Activated CD4-positive, alpha-beta memory T cell treated with anti-CD3 and anti-CD28 coated beads, Interleukin-2, amount 10 ng/mL, durations not matched to agents 7 days and 5 days (primary cell): ENCODE results near the gene DENND4B. TPM values are rescaled to one million over a fixed set of nuclear protein-coding genes. Genes with fewer than 3 reads are reported as not detected.
A peak's percentile ranks its signal among the peaks of the same experiment; 100 is the strongest.
"Not testable (repeated sequence)": the region's sequence is repeated elsewhere in the genome, so short reads cannot be mapped to it uniquely, and the experiment has no call there.

Experiments used
- CTCF ChIA-PET: fragments of 350-600 bp; sonication (Branson Sonifier 250); formaldehyde crosslinking; loops from one replicate; lab custom pipeline; 2021; ENCODE audit warnings: antibody characterized with exemption, inconsistent platforms; lab: Charles Lee
- POLR2A ChIA-PET: fragments of 350-600 bp; sonication (Branson Sonifier 250); formaldehyde crosslinking; loops from one replicate; lab custom pipeline; 2021; ENCODE audit warnings: antibody characterized with exemption; lab: Charles Lee
- DNase-seq: peaks from one replicate; pipeline ENCODE4 v3.0.0-alpha.2; 2020
- H3K27ac Mint-ChIP-seq: one replicate; pipeline ENCODE4 v1.8.0; 2021; ENCODE audit warnings: mild to moderate bottlenecking, mixed read lengths
- H3K27me3 Mint-ChIP-seq: one replicate; pipeline ENCODE4 v1.8.0; 2021; ENCODE audit warnings: mixed read lengths
- H3K36me3 Mint-ChIP-seq: one replicate; pipeline ENCODE4 v1.8.0; 2021; ENCODE audit warnings: low read depth, mixed read lengths
- H3K4me1 Mint-ChIP-seq: one replicate; pipeline ENCODE4 v1.8.0; 2021; ENCODE audit warnings: mixed read lengths
- H3K4me3 Mint-ChIP-seq: one replicate; pipeline ENCODE4 v1.8.0; 2021; ENCODE audit warnings: mild to moderate bottlenecking, mixed read lengths
- H3K9me3 Mint-ChIP-seq: one replicate; pipeline ENCODE4 v1.8.0; 2021; ENCODE audit warnings: mixed read lengths
- total RNA-seq, 2 experiments: library from RNA; stranded (reverse); gene quantifications; one replicate each; pipeline ENCODE4 v1.2.3, GENCODE V29; 2021

The DENND4B gene
- total RNA-seq, 2 experiments from 2014 or later: 159 to 166 TPM

- H3K4me3 Mint-ChIP-seq, H3K27me3 Mint-ChIP-seq, CTCF ChIA-PET, DNase-seq, H3K9me3 Mint-ChIP-seq, H3K27ac Mint-ChIP-seq, H3K36me3 Mint-ChIP-seq: not testable (repeated sequence)
- peaks cover 33% of the 10 kb centered on the region for H3K4me1 Mint-ChIP-seq
- POLR2A ChIA-PET: interaction anchor here (7.4 kb wide), 1 partner anchor 9 kb away, joined by 81 read pairs; the partner anchor contains the start of gene RPS27
Observed at GRCh38 chr1:153981735-153982134, 35.2 kb upstream of the DENND4B start.

DNA sequence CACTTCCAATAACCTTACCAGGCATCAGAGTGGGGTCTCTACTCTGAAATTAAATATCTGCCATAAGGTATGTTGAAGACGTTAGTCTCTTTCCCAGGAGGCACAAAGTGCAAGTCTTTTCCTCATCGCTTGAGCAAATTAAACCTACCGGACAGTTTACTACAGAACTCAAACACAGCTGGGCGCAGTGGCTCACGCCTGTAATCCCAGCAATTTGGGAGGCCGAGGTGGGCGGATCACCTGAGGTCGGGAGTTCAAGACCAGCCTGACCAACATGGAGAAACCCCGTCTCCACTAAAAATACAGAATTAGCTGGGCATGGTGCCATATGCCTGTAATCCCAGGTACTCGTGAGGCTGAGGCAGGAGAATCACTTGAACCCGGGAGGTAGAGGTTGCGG, 32.6 kb upstream of the DENND4B start:
- peaks cover 37% of the 10 kb centered on the region for H3K4me1 Mint-ChIP-seq
- ChIA-PET CTCF (interaction anchor here (2.4 to 5.0 kb wide), 4 partner anchors 8 to 33 kb away, joined by 11 to 48 read pairs (median 30); partner anchors contain the start of genes CREB3L4, DENND4B, RAB13 and SLC39A1), POLR2A (interaction anchor here (2.8 to 7.4 kb wide), 7 partner anchors 7 to 58 kb away, joined by 31 to 118 read pairs (median 53); partner anchors contain the start of genes CREB3L4, CRTC2, DENND4B and GATAD2B)
- peaks cover 27% of the 10 kb centered on the region for H3K36me3 Mint-ChIP-seq
- H3K27ac Mint-ChIP-seq: peak overlapping the region; percentile 1
- peak overlapping the region; percentile 97 for H3K4me3 Mint-ChIP-seq
- not testable (repeated sequence) for DNase-seq, H3K9me3 Mint-ChIP-seq, H3K27me3 Mint-ChIP-seq

GRCh38 chr1:153978274-153978909, 31.9 kb upstream of the DENND4B start:
- Mint-ChIP-seq H3K4me1 (peaks cover 41% of the 10 kb centered on the region), H3K27ac (peak overlapping the region; percentile 79), H3K36me3 (peaks cover 34% of the 10 kb centered on the region), H3K4me3 (peak overlapping the region; percentile 97), H3K9me3 (no peaks in the 10 kb centered on the region), H3K27me3 (no peaks in the 10 kb centered on the region)
- ChIA-PET POLR2A (interaction anchor here (1.0 to 7.4 kb wide), 21 partner anchors 8 to 433 kb away, joined by 3 to 118 read pairs (median 6); partner anchors contain the start of genes CHTOP, CREB3L4, CRTC2 and DENND4B), CTCF (interaction anchor here (0.9 to 5.0 kb wide), 8 partner anchors 8 to 181 kb away, joined by 3 to 48 read pairs (median 14); partner anchors contain the start of genes CREB3L4, DENND4B, RAB13 and RPS27)
- no peak for DNase-seq

GRCh38 chr1:153977250-153978240, 31.0 kb upstream of the DENND4B start, which contains the start of gene JTB:
Gene JTB, minus strand, starts transcription at chr1:153977674. Its CDS starts 422 bp downstream, at chr1:153977252.
- H3K27ac Mint-ChIP-seq: peak within 1 kb of the TSS; percentile 89
- POLR2A ChIA-PET: interaction anchor here (0.6 to 7.4 kb wide), 29 partner anchors 8 to 432 kb away, joined by 3 to 118 read pairs (median 4); partner anchors contain the start of genes CHTOP, CREB3L4, CRTC2 and DENND4B
- H3K9me3 Mint-ChIP-seq: no peaks in the 10 kb centered on the region
- peaks cover 42% of the 10 kb centered on the region for H3K36me3 Mint-ChIP-seq
- H3K27me3 Mint-ChIP-seq: no peaks in the 10 kb centered on the region
- CTCF ChIA-PET: interaction anchor here (0.6 to 5.0 kb wide), 9 partner anchors 8 to 269 kb away, joined by 3 to 48 read pairs (median 11); partner anchors contain the start of genes CREB3L4, DENND4B, RAB13 and RPS27
- peak within 1 kb of the TSS; percentile 97 for H3K4me3 Mint-ChIP-seq
- peaks cover 49% of the 10 kb centered on the region for H3K4me1 Mint-ChIP-seq
- peak; percentile 89 for DNase-seq

DNA sequence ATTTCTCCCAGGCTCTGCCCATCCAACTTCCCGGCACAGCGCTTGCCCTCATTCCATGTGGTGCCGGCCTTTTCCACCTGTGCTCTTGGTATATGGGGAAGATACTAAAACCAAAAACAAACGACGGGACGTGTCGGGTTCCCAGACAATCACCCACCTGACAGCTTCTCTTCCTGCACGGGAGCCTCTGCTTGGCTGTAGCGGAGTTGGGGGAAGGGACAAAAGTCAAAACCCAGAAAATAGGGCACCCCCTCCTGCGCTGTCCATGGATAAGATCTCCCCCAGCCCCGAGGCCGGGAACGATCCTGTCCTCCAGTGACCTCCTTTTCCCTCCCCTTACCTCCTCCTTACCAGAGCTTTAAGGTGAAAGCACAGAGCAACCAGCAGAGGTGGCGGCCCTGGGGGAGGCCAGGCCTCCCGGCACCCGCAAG, 30.3 kb upstream of the DENND4B start:
- Mint-ChIP-seq H3K4me3 (peak overlapping the region; percentile 97), H3K27me3 (no peaks in the 10 kb centered on the region), H3K36me3 (peaks cover 48% of the 10 kb centered on the region), H3K4me1 (peaks cover 56% of the 10 kb centered on the region), H3K27ac (peak overlapping the region; percentile 89), H3K9me3 (no peaks in the 10 kb centered on the region)
- no peak for DNase-seq
- CTCF ChIA-PET: interaction anchor here (0.9 to 5.0 kb wide), 7 partner anchors 8 to 180 kb away, joined by 3 to 48 read pairs (median 16); partner anchors contain the start of genes CREB3L4, DENND4B, RAB13 and RPS27
- POLR2A ChIA-PET: interaction anchor here (0.8 to 7.4 kb wide), 22 partner anchors 8 to 432 kb away, joined by 3 to 118 read pairs (median 6); partner anchors contain the start of genes CREB3L4, CRTC2, DENND4B and GATAD2B

DNA sequence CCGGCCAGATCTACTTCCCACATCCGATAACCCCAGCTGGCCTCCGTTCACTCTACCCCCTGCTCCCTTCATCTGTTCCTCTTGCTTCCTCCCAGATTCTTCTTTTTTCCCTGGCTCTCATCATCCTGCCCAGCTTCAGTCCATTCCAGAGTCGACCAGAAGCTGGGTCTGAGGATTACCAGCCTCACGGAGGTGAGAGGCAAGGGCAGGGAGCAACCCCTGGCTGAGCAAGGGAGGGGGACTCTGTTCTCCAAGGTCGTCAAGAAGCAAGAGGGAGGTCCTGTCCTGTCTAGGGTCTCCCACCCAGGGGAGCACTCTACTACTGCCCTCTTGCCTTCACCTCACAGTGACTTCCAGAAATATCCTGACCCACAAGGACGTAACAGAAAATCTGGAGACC, 27.0 kb upstream of the DENND4B start:
- no peaks in the 10 kb centered on the region for H3K9me3 Mint-ChIP-seq
- ChIA-PET POLR2A (interaction anchor here (4.1 to 7.0 kb wide), 3 partner anchors 10 to 52 kb away, joined by 24 to 82 read pairs (median 53); partner anchors contain the start of genes DENND4B, GATAD2B and SLC39A1), CTCF (interaction anchor here (1.8 kb wide), 1 partner anchor 13 kb away, joined by 6 read pairs; the partner anchor contains the start of gene RAB13)
- no peak for DNase-seq
- H3K36me3 Mint-ChIP-seq: peaks cover 48% of the 10 kb centered on the region
- H3K27me3 Mint-ChIP-seq: no peaks in the 10 kb centered on the region
- H3K4me1 Mint-ChIP-seq: peaks cover 66% of the 10 kb centered on the region
- H3K27ac Mint-ChIP-seq: no peak overlapping the region
- H3K4me3 Mint-ChIP-seq: no peak overlapping the region

GRCh38 chr1:153973071-153973470, 26.6 kb upstream of the DENND4B start:
- POLR2A ChIA-PET: interaction anchor here (2.3 to 7.0 kb wide), 3 partner anchors 10 to 28 kb away, joined by 7 to 82 read pairs (median 24); partner anchors contain the start of genes DENND4B, RPS27 and SLC39A1
- Mint-ChIP-seq H3K36me3 (peaks cover 48% of the 10 kb centered on the region), H3K27me3 (no peaks in the 10 kb centered on the region), H3K27ac (no peak overlapping the region), H3K4me1 (peaks cover 63% of the 10 kb centered on the region), H3K4me3 (no peak overlapping the region), H3K9me3 (no peaks in the 10 kb centered on the region)
- DNase-seq: no peak
- CTCF ChIA-PET: interaction anchor here (1.0 to 1.8 kb wide), 2 partner anchors 10 to 13 kb away, joined by 3 to 6 read pairs; partner anchors contain the start of genes RAB13 and SLC39A1

- Mint-ChIP-seq H3K27ac (no peak overlapping the region), H3K36me3 (peaks cover 40% of the 10 kb centered on the region), H3K9me3 (no peaks in the 10 kb centered on the region), H3K4me3 (no peak overlapping the region), H3K4me1 (peaks cover 67% of the 10 kb centered on the region), H3K27me3 (no peaks in the 10 kb centered on the region)
- POLR2A ChIA-PET: interaction anchor here (1.3 to 1.4 kb wide), 2 partner anchors 7 to 26 kb away, joined by 3 to 4 read pairs; partner anchors contain the start of gene SLC39A1
- no peak for DNase-seq
- CTCF ChIA-PET: no interaction called here
Observed at GRCh38 chr1:153970346-153970745, 23.8 kb upstream of the DENND4B start.

DNA sequence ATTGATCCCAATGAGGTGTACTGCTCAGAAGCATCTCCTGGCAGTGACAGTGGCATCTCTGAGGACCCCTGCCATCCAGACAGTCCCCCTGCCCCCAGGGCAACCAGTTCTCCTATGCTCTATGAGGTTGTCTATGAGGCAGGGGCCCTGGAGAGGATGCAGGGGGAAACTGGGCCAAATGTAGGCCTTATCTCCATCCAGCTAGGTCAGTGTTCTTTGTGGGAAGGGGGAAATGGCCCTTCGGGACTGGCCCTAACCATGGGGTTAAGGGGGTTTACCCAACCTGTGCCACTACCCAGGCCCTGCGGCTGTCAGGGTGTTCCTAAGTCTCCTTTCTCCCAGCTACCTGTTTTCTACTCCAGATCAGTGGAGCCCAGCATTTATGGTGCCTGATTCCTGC, 22.5 kb upstream of the DENND4B start:
- DNase-seq: no peak
- ChIA-PET POLR2A (interaction anchor here (1.0 to 4.7 kb wide), 5 partner anchors 8 to 47 kb away, joined by 4 to 97 read pairs (median 40); partner anchors contain the start of genes DENND4B, GATAD2B, JTB and RAB13), CTCF (interaction anchor here (0.8 to 1.0 kb wide), 2 partner anchors 9 to 22 kb away, joined by 3 to 4 read pairs; partner anchors contain the start of genes DENND4B and JTB)
- Mint-ChIP-seq H3K4me3 (no peak overlapping the region), H3K36me3 (peaks cover 29% of the 10 kb centered on the region), H3K27ac (no peak overlapping the region), H3K9me3 (no peaks in the 10 kb centered on the region), H3K27me3 (no peaks in the 10 kb centered on the region), H3K4me1 (peaks cover 64% of the 10 kb centered on the region)

GRCh38 chr1:153968408-153968807, 21.9 kb upstream of the DENND4B start:
- H3K9me3 Mint-ChIP-seq: no peaks in the 10 kb centered on the region
- no peaks in the 10 kb centered on the region for H3K27me3 Mint-ChIP-seq
- no peak for DNase-seq
- ChIA-PET POLR2A (interaction anchor here (1.4 to 4.7 kb wide), 7 partner anchors 8 to 297 kb away, joined by 5 to 118 read pairs (median 51); partner anchors contain the start of genes CRTC2, DENND4B, GATAD2B and ILF2), CTCF (interaction anchor here (0.8 to 3.3 kb wide), 7 partner anchors 9 to 171 kb away, joined by 3 to 48 read pairs (median 9); partner anchors contain the start of genes DENND4B, GATAD2B, JTB and RAB13)
- H3K4me3 Mint-ChIP-seq: peak overlapping the region; percentile 80
- H3K36me3 Mint-ChIP-seq: peaks cover 24% of the 10 kb centered on the region
- H3K27ac Mint-ChIP-seq: no peak overlapping the region
- H3K4me1 Mint-ChIP-seq: peaks cover 68% of the 10 kb centered on the region

GRCh38 chr1:153968000-153968363, 21.5 kb upstream of the DENND4B start:
- peaks cover 20% of the 10 kb centered on the region for H3K36me3 Mint-ChIP-seq
- H3K4me3 Mint-ChIP-seq: peak overlapping the region; percentile 80
- H3K27me3 Mint-ChIP-seq: no peaks in the 10 kb centered on the region
- ChIA-PET CTCF (interaction anchor here (1.3 to 3.3 kb wide), 12 partner anchors 9 to 457 kb away, joined by 3 to 48 read pairs (median 8); partner anchors contain the start of genes DENND4B, GATAD2B, JTB and RAB13), POLR2A (interaction anchor here (1.0 to 4.7 kb wide), 13 partner anchors 9 to 298 kb away, joined by 3 to 118 read pairs (median 6); partner anchors contain the start of genes CRTC2, DENND4B, GATAD2B and ILF2)
- no peaks in the 10 kb centered on the region for H3K9me3 Mint-ChIP-seq
- no peak for DNase-seq
- peaks cover 64% of the 10 kb centered on the region for H3K4me1 Mint-ChIP-seq
- peak overlapping the region; percentile 84 for H3K27ac Mint-ChIP-seq
